HCT116 (cell line): ENCODE measurements around the gene PSMG1. TPM values are rescaled to one million over a fixed set of nuclear protein-coding genes. Genes with fewer than 3 reads are reported as not detected.

Experiments
- ATAC-seq: fragments of 200-7000 bp; cut with Tn5 transposase; 2 replicates; pipeline ENCODE4 v1.9.1; 2020; ENCODE audit warnings: mild to moderate bottlenecking, moderate library complexity
- BruUV-seq: library from RNA; stranded (reverse); fragments of 400-500 nt; replicated peaks from 2 replicates; lab custom pipeline; 2021; lab: Mats Ljungman, UMichigan
- CTCF ChIA-PET: fragments of 300-600 bp; sonication (Branson Sonifier 250); formaldehyde crosslinking; loops from one replicate; lab custom pipeline; 2021; ENCODE audit warnings: antibody characterized with exemption; lab: Charles Lee
- POLR2A ChIA-PET: fragments of 300-600, 350-600 bp; sonication (Branson Sonifier 250); formaldehyde crosslinking; loops from one replicate; lab custom pipeline; 2021; ENCODE audit warnings: antibody characterized with exemption; lab: Charles Lee
- RAD21 ChIA-PET, 2 experiments: fragments of 300-600 bp; sonication (Branson Sonifier 250); formaldehyde crosslinking; loops; one replicate each; lab custom pipeline; 2023; ENCODE audit warnings: low total read pairs in 2 of 2; ENCODE audit not compliant: uncharacterized antibody in 2 of 2, unreplicated experiment in 2 of 2, low non-redundant PET in 1 of 2; lab: Charles Lee
- DNase-seq: peaks from one replicate; pipeline ENCODE4 v3.0.0-alpha.2; 2010; ENCODE audit warnings: low read depth, low spot score
- H2AFZ ChIP-seq: fragments of 200-600 bp; shearing (Covaris generic), sonication (generic); 2 replicates; pipeline ENCODE4 v1.6.1; 2017; ENCODE audit warnings: low read depth, mixed run types, mixed read lengths, antibody characterized with exemption, low read length; ENCODE audit not compliant: poor library complexity, severe bottlenecking
- H3K27ac ChIP-seq: 2 replicates; pipeline ENCODE4 v1.5.1; 2012; ENCODE audit warnings: low read depth, low read length
- H3K27me3 ChIP-seq: fragments of 200-600 bp; sonication (generic); 2 replicates; pipeline ENCODE4 v1.6.1; 2016; ENCODE audit warnings: mixed run types, low read length, mixed read lengths; ENCODE audit not compliant: insufficient read depth
- H3K36me3 ChIP-seq, 2 experiments: fragments of 200-500 bp in 1 of 2; fragments of 200-600 bp in 1 of 2; sonication (Bioruptor generic) in 1 of 2; sonication (generic) in 1 of 2; 2 replicates each; pipeline versions ENCODE4 v1.5.1 to v1.6.1; 2014 to 2016; ENCODE audit warnings: low read length in 2 of 2, inconsistent platforms in 1 of 2, mixed read lengths in 1 of 2, mixed run types in 1 of 2; ENCODE audit not compliant: insufficient read depth in 2 of 2, control insufficient read depth in 1 of 2
- H3K4me1 ChIP-seq, 2 experiments: fragments of 200-600 bp in 1 of 2; sonication (generic) in 1 of 2; 2 replicates each; pipeline versions ENCODE4 v1.5.1 to v1.6.1; 2012 to 2017; ENCODE audit warnings: low read length in 2 of 2, inconsistent platforms in 1 of 2, mild to moderate bottlenecking in 1 of 2, mixed read lengths in 1 of 2, mixed run types in 1 of 2, moderate library complexity in 1 of 2; ENCODE audit not compliant: insufficient read depth in 2 of 2, control insufficient read depth in 1 of 2
- H3K4me2 ChIP-seq: fragments of 200-600 bp; sonication (generic); 2 replicates; pipeline ENCODE4 v1.6.1; 2017; ENCODE audit warnings: mixed run types, low read length, mixed read lengths
- H3K4me3 ChIP-seq, 2 experiments: fragments of 200-600 bp in 1 of 2; sonication (generic) in 1 of 2; replicated peaks in 1 of 2; 2 replicates each; pipeline ENCODE4 v1.5.1; 2011 to 2016; ENCODE audit warnings: low read length in 2 of 2, control low read depth in 1 of 2, low read depth in 1 of 2, mild to moderate bottlenecking in 1 of 2, mixed read lengths in 1 of 2, mixed run types in 1 of 2
- H3K79me2 ChIP-seq: fragments of 200-600 bp; sonication (generic); 2 replicates; pipeline ENCODE4 v1.6.1; 2017; ENCODE audit warnings: mild to moderate bottlenecking, mixed run types, low read length, moderate library complexity, mixed read lengths; ENCODE audit not compliant: insufficient read depth
- H3K9ac ChIP-seq: fragments of 200-600 bp; sonication (generic); 2 replicates; pipeline ENCODE4 v1.6.1; 2016; ENCODE audit warnings: low read length, mixed read lengths
- H3K9me2 ChIP-seq: fragments of 200-600 bp; sonication (generic), shearing (Covaris generic); 2 replicates; pipeline ENCODE4 v1.6.1; 2017; ENCODE audit warnings: mixed run types, mild to moderate bottlenecking, moderate library complexity; ENCODE audit not compliant: insufficient read depth
- H3K9me3 ChIP-seq, 2 experiments: fragments of 200-500 bp in 1 of 2; fragments of 200-600 bp in 1 of 2; sonication (Bioruptor generic) in 1 of 2; sonication (generic) in 1 of 2; 2 replicates each; pipeline ENCODE4 v1.6.1; 2014 to 2017; ENCODE audit warnings: low read length in 2 of 2, mixed read lengths in 2 of 2, inconsistent platforms in 1 of 2, low read depth in 1 of 2, mild to moderate bottlenecking in 1 of 2, mixed run types in 1 of 2, moderate library complexity in 1 of 2; ENCODE audit not compliant: control insufficient read depth in 1 of 2, insufficient read depth in 1 of 2
- H4K20me1 ChIP-seq: fragments of 200-600 bp; sonication (generic), shearing (Covaris generic); 2 replicates; pipeline ENCODE4 v1.6.1; 2017; ENCODE audit warnings: mixed run types, mild to moderate bottlenecking, moderate library complexity; ENCODE audit not compliant: insufficient read depth
- CTCF ChIP-seq, 3 experiments: fragments of 200-600 bp in 1 of 3; sonication (generic) in 1 of 3; IDR thresholded peaks in 2 of 3; conservative IDR thresholded peaks in 1 of 3; 2 replicates each; pipeline ENCODE4 v1.5.1; 2012 to 2017; ENCODE audit warnings: low read depth in 2 of 3, low read length in 2 of 3, antibody characterized with exemption in 1 of 3, borderline replicate concordance in 1 of 3, control low read depth in 1 of 3, mild to moderate bottlenecking in 1 of 3, mixed read lengths in 1 of 3, mixed run types in 1 of 3, moderate library complexity in 1 of 3; ENCODE audit not compliant: insufficient read depth in 1 of 3
- ELF1 ChIP-seq: IDR thresholded peaks from 2 replicates; pipeline ENCODE4 v1.6.1; 2012; ENCODE audit warnings: low read depth, borderline replicate concordance
- POLR2A ChIP-seq: IDR thresholded peaks from 2 replicates; pipeline ENCODE4 v1.7.0; 2011; ENCODE audit warnings: borderline replicate concordance; ENCODE audit not compliant: insufficient read depth, insufficient read length; ENCODE audit errors: extremely low read depth
- RAD21 ChIP-seq: IDR thresholded peaks from 2 replicates; pipeline ENCODE4 v1.6.1; 2012; ENCODE audit warnings: low read depth, mild to moderate bottlenecking
- SP1 ChIP-seq: IDR thresholded peaks from 2 replicates; pipeline ENCODE4 v1.6.1; 2012; ENCODE audit warnings: low read depth
- SRF ChIP-seq: IDR thresholded peaks from 2 replicates; pipeline ENCODE4 v1.6.1; 2012; ENCODE audit warnings: low read depth
- TCF7L2 ChIP-seq: IDR thresholded peaks from 2 replicates; pipeline ENCODE4 v1.7.0; 2011; ENCODE audit warnings: borderline replicate concordance, inconsistent platforms; ENCODE audit not compliant: insufficient read depth, insufficient read length; ENCODE audit errors: extremely low read depth
- YY1 ChIP-seq: IDR thresholded peaks from 2 replicates; pipeline ENCODE4 v1.6.1; 2011; ENCODE audit warnings: low read length, low read depth, moderate library complexity, mild to moderate bottlenecking; ENCODE audit not compliant: insufficient replicate concordance; ENCODE audit errors: extremely low read depth
- ZNF274 ChIP-seq: fragments of 200-500 bp; sonication (Bioruptor generic); IDR thresholded peaks from 2 replicates; pipeline ENCODE4 v1.6.1; 2014; ENCODE audit warnings: mild to moderate bottlenecking, low read depth, low read length, inconsistent platforms
- intact Hi-C: fragments of 100-400 bp; cut with micrococcal nuclease; formaldehyde crosslinking; loops from 2 replicates; pipeline ENCODE4 v1.10.0; 2022
- total RNA-seq: library from RNA; stranded (reverse); gene quantifications from one replicate; pipeline ENCODE4 v1.2.1, GENCODE V29; 2021; ENCODE audit not compliant: unreplicated experiment

Gene PSMG1
- total RNA-seq, 1 experiment from 2014 or later, result 83.7 TPM

GRCh38 chr21:39186676-39187075, 3.4 kb upstream of the PSMG1 start:
- no peak overlapping the region for H3K27ac ChIP-seq
- DNase-seq, result no peak

More at GRCh38 chr21:39186676-39187075, 3.4 kb upstream of the PSMG1 start:
- RAD21 ChIA-PET, result no interaction called here
- BruUV-seq, result no TSS peak
- Histone ChIP-seq H2AFZ (no peak overlapping the region), H3K9me2 (no peaks in the 10 kb centered on the region), H3K79me2 (peaks cover 15% of the 10 kb centered on the region), H3K27me3 (no peaks in the 10 kb centered on the region), H3K4me2 (no peak overlapping the region), H3K4me1 (peaks cover 4 to 14% of the 10 kb centered on the region in 2 experiments; a peak in 3 of 4 replicates), H3K9ac (no peak overlapping the region), H3K4me3 (no peak overlapping the region), H4K20me1 (no peaks in the 10 kb centered on the region), H3K9me3 (no peaks in the 10 kb centered on the region), H3K36me3 (no peaks in the 10 kb centered on the region)
- CTCF ChIA-PET, result interaction anchor here (0.6 kb wide), 1 partner anchor 188 kb away, joined by 3 read pairs; no protein-coding TSS in a partner anchor
- POLR2A ChIA-PET, result no interaction called here
- ATAC-seq, result no peak
- TF ChIP-seq TCF7L2, result no peak
- no peak for TF ChIP-seq RAD21
- TF ChIP-seq ELF1, result no peak
- no peak for TF ChIP-seq YY1
- TF ChIP-seq CTCF (IDR thresholded peaks at IDR 0.05 in 2 of 3, conservative IDR thresholded peaks at IDR 0.05 in 1 of 3; ENCODE audit: borderline replicate concordance in 1 of 3, insufficient read depth in 1 of 3, low read depth in 2 of 3, low read length in 2 of 3), result no peak
- TF ChIP-seq SRF, result no peak
- TF ChIP-seq SP1, result no peak
- TF ChIP-seq ZNF274, result no peak
- no peak for TF ChIP-seq POLR2A
- intact Hi-C loops, result loop anchor here (10.0 kb wide), 2 partner anchors 258 to 448 kb away; partner anchors contain the start of gene LCA5L
